Hematopoietic multipotent progenitor cell treated with erythropoietin and hydrocortisone succinate and interleukin-3 and kit ligand, for 4 days (in vitro differentiated cells): ENCODE measurements around the gene UTP3.
"Not testable (repeated sequence)": the region's sequence is repeated elsewhere in the genome, so short reads cannot be mapped to it uniquely, and the experiment has no call there.

ENCODE experiments used
- DNase-seq: peaks from one replicate; pipeline ENCODE4 v3.0.0-alpha.2; 2015

The UTP3 gene

DNA sequence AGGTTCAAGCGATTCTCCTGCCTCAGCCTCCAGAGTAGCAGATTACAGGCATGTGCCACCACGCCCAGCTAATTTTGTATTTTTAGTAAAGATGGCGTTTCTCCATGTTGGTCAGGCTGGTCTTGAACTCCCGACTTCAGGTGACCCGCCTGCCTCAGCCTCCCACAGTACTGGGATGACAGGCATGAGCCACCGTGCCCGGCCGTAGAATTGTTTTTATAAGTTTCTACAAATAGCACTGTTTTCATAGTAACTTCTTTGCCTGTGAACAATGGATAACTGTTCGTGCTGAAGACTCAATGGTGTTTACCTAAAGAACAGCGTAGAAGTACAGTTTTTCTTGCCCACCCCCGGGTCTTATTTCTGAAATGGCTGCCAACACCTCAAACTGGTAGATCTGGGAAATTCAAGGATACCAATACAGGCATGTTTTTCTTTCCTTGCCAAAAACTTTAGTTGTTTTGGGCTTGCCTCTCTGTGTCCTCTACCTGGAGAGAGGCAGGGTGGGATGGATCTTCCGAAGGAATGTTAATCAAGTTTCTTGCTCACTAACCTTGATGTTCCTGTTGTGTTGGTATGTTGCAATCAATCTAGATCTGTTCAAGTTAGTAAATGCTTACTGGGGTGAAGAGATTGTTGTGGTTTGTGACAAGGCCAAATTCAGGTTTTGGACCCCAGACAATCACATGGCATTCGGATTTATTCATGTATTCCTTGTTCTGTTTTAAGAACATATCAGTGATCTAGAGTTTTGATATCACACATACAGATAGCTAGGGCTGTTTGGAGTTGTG is 30.7 kb downstream of the UTP3 start:
- no peak for DNase-seq

- DNase-seq: no peak
Observed at GRCh38 chr4:70721747-70722146, 33.4 kb downstream of the UTP3 start, which contains the start of gene RUFY3. Gene RUFY3 (plus strand): TSS chr4:70721964. CDS start chr4:70722574, 610 bp downstream.

GRCh38 chr4:70722199-70722791 is 34.0 kb downstream of the UTP3 start:
- peak; percentile 43 for DNase-seq

DNA sequence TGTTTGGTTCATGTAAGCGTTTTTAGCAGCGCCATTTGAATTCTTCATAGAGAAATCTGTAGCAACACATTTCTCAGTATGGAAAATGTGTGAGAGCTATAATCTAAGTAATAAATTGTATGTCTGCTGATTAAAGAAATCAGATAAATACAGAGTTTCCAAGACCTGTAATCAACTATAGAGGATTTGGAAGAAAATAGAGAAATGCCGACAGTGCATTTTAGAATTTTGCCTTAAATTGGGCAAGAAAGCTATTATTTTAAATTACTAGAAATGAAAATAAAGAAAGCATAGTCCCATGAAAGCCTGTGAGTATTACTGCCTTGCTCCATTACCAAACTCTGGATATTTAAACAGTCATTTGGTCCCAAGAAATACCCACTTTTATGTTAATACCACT is 36.1 kb downstream of the UTP3 start:
- DNase-seq: no peak

- DNase-seq: no peak
Observed at GRCh38 chr4:70725633-70726032, 37.3 kb downstream of the UTP3 start.

GRCh38 chr4:70726515-70726914 is 38.2 kb downstream of the UTP3 start:
- not testable (repeated sequence) for DNase-seq

- no peak for DNase-seq
Observed at GRCh38 chr4:70728091-70728490, 39.8 kb downstream of the UTP3 start.

DNA sequence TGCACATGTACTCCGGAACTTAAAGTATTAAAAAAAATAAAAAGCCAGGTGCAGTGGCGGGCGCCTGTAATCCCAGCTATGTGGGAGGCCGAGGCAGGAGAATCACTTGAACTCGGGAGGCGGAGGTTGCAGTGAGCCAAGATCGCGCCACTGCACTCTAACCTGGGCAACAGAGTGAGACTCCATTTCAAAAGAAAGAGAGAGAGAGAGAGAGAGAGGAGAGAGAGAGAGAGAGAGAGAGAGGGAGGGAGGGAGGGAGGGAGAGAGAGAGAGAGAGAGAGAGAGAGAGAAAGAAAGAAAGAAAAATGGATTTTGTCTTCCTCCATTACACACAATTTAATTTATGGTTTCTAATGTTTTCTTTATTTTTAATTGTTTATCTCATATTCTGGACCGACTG is 44.5 kb downstream of the UTP3 start:
- DNase-seq: not testable (repeated sequence)

DNA sequence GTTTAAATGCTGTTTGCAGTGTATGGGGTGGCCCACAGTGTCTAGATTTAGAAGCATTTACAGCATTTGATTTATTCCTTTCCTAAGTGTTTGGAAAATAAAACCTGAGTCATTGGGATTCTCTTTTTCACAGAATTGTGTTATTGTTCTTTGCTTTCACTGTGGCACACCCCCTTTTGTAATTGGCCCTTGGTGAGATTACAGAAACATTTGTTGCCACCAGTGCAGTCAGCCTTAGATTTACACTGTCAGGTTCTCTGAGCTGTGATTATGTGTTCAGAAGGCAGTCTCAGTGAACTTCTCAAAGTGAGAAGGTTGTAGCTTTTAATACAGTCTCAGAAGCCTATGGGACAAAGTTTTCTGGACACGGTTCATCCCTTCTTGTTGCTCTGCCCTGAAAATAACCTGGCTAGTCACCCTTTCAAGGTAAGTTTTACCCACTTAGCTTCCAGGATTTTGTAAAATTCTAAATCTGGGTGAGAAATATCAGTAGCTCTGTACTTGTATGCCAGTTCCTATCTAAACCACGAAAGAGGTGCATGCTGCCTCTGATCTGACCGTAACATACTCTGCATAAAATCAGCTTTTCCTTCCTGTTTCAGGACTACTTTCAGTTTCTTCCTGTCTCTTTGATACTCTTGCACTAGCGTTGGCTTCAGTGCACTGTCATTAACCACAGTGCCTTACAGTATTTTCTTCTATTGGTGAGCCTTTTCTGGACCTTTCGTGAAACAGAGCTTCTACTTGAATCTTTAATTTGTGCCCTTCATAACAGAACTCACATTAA is 46.0 kb downstream of the UTP3 start:
- peak; percentile 87 for DNase-seq

- DNase-seq: peak; percentile 52
Observed at GRCh38 chr4:70734971-70735370, 46.6 kb downstream of the UTP3 start.

DNA sequence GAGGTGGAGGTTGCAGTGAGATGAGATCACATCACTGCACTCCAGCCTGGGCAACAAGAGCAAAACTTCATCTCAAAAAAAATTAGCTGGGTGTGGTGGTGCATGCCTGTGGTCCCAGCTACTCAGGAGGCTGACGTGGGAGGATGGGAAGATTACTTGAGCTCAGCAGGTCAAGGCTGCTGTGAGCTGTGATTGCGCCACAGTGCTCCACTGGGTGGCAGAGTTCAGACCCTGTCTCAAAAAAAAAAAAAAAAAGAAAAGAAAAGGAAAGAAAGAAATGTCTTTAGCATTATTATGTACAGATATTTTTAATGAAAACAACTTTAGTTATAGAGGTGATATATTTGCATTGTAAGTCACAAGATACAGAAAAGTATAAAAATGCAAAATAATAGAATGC is 47.6 kb downstream of the UTP3 start:
- DNase-seq: peak; percentile 87

DNA sequence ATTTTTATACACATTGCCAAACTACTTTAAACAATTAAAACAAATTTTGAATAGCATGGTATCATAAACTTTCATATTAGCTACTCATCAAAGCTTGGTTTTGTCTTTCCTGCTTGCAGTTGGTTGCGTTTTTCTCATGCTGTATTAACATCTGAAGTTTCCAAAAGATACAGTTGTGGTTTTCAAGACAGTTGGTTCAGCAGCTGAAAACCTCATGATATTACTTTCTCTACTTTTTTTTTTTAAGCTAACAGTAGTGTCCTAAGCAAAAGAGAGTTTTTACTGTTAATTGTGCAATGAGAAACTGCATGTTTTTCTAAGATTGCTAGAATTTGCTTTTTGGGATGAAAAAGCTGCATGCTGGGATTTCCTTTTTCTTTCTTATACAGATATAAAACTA is 48.7 kb downstream of the UTP3 start:
- DNase-seq: peak; percentile 91

DNA sequence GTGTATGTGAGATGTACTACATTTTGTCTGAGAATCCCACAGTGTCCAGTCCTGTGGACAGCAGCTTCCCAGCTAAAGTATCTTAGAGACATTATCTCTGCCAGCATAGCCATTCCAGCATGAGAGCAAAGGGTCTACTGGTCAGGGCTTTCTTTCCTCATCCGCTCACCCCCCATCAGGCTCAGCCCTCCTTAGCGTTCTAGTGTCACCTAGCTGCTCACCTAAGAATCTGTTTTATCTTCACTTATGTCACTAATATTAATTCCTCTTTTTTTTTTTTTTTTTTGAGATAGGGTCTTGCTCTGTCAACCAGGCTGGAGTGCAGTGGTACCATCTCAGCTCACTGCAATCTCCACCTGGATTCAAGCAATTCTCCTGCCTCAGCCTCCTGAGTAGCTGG is 49.1 kb downstream of the UTP3 start:
- no peak for DNase-seq

DNA sequence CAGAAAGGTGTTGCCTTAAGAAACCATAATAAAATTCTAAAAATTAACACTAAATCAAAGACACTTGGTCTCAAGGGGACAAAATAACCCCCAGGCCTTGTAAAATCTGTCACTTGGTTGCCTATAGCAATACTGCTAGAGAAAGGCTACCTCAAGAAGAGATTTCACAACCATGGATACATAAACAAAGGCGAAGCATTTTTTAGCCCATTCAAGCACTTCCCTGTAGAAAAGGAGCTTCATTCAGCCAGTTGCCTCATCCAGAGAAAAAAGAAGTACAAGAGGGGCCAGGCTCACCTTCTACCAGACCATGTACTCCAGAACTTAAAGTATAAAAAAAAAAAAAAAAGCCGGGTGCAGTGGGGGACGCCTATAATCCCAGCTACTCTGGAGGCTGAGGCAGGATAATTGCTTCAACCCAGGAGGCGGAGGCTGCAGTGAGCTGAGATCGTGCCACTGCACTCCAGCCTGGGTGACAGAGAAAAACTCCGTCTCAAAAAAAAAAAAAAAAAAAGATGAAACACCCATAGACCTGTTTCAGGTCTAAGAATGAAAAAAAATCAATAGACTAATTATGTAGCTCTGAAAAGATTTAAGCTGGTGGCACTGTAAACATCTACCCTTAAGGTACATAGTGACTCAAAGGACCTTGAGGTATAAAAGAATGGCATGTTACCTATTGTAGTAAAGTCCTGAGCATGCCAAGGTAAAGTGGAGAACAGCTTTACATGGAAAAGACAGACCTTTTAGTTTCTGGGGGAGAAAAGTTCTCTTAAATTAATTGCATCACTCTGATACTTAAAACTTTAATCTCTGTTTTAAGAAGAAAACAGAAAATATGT is 51.4 kb downstream of the UTP3 start:
- peak; percentile 56 for DNase-seq
